AG08395 (cell line): ENCODE measurements around the gene GMDS.
A peak's percentile ranks its signal among the peaks of the same experiment; 100 is the strongest.
"Not testable (repeated sequence)": the region's sequence is repeated elsewhere in the genome, so short reads cannot be mapped to it uniquely, and the experiment has no call there.

Experiments used
- DNase-seq: peaks from one replicate; pipeline ENCODE4 v3.0.0; 2012; ENCODE audit warnings: mixed read lengths, low spot score

The GMDS gene

DNA sequence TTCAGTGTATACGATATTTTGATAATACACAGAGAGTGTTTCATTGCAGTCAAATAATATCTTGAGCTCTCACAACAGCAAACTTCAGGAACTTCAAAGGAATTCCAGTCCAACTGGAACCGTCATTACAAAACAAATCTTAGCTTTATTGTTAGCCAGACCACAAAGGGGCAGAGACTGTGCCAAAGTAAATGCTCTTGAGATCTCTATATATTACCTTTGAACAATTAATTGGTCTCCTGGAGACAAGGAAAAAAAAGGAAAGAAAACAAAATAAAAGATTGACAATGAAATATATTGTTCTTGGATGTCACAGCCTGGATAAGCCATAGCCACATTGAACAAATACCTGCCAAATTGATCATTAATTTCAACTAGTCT is 565.7 kb downstream of the GMDS start:
- no peak for DNase-seq

DNA sequence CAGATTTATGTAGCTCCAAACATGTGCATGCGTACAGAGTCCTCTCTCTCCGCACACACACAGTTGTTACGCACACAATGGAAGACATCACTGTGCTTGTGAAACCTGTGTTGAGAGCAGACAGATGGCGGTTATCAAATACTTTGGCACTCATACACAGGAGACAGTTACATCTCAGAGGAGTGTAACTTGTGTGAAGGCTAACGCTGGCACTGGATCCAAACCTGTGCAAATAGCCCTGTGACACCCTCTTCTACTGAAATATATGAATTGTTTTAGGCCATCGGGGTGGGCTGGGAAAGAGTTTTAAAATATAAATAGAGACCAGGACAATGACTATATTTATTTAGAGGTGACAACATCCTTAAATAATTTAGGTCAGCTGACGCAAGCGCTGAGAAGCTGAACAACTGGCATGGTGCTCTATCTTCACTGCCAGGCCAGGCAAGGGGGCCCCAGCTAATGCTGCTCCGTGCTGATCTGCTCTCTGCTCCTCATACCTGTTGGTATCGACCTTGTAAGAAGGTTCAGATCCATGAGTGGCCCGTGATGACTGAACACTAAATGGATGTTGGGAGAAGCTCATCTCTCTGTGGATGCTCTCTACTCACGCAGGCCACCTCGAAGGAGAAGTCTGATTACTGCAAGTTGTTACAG is 566.2 kb downstream of the GMDS start:
- no peak for DNase-seq

DNA sequence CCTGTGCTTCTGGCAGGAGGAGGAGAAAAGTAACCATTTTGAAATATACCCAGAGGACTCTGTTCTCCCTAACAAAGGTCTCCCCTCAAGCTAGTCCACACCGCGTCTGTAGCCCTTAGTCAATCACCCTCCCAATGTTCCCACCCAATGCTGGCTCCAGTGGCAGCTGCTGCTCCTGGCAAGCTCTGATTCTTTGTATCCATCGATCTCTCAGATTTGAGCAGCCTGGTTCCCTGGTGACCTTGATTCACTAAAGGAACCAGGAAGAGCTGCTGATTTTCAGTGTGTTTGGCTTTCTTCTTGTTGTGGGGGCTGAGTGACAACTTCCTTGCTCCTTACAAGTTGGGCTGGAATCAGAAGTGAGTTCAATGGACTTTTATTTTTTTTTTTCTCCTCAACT is 567.2 kb downstream of the GMDS start:
- no peak for DNase-seq

DNA sequence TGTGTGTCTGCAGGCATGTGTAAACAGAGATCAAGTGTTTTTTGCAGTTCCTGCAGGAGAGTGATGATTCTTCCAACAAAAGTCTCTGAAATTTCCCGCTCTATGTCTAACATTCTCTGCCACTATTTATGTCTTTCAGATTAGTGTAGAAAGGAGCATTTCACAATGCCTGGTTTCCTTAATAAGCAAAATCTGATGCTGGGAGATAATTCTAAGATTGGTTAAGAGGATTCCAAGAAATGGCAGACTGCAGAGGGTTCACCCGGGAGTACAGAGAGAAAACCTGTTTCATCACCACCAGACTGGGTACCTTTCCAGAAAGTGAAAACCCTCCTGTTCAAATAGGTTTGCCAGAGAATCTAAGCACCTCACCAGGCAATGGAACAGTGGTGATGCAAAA is 573.0 kb downstream of the GMDS start:
- no peak for DNase-seq

DNA sequence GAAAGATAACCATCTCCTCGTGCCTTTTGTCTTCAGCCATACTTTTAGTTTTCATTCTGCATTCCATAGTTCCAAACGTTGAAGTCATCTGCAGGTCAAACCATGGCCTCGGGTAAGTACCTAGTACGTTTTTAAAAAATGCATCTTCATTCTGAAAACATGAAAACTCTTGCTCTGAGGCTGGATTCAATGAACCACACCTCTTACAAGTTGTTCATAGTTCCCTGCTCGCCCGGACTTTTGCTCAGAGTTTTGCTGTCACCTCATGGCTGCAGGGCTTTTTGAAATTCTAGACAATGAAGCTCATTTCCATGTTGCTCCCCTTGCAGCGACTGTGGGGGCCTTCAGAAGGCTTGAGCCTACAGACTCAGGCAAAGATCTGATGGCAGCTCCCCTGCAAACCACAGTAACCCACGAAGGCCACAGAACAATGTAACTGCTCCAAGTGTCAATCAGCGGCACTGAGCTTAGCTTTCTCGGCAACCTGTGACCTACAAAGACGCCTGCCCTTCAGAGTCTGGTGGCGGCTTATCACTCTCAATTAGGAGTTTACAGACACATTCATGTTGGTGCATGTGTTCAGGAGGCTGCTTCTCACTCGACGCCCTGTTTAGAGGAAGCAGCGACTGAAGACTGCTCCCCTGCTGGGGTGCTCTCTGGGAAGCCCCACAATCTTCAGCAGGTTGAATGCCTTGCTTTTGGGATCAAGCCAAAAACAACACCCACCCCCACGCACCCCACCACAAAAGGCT is 574.5 kb downstream of the GMDS start:
- no peak for DNase-seq

DNA sequence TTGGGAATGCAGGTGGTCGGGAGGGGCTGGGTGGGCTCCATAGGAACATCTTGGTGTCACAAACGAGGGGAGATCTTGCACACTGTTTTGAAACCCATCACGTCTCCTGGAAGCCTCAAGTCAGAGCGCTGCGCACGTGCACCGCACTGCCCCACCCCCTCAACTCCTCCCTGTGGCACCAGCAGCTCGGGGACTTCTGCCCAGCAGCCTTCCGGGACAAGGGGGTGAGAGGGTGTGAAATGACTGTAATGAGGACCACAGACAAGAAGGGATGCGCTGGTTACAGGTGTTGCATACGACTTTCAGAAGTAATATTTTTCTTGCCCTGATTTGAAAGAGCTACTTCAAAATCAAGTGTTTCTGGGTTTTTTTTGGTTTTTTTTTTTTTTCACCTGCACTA is 575.4 kb downstream of the GMDS start:
- no peak for DNase-seq

DNA sequence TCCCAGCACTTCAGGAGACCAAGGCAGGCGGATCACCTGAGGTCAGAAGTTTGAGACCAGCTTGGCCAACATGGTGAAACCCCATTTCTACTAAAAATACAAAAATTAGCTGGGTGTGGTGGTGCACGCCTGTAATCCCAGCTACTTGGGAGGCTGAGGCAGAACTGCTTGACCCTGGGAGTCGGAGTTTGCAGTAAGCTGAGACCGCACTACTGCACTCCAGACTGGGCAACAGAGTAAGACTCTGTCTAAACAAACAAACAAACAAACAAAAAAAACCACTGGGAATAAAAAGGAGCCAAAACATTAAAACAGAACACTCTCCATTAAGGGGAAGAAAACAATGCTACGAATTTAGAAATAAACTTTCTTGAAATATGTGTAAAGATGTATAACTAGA is 576.9 kb downstream of the GMDS start:
- not testable (repeated sequence) for DNase-seq

DNA sequence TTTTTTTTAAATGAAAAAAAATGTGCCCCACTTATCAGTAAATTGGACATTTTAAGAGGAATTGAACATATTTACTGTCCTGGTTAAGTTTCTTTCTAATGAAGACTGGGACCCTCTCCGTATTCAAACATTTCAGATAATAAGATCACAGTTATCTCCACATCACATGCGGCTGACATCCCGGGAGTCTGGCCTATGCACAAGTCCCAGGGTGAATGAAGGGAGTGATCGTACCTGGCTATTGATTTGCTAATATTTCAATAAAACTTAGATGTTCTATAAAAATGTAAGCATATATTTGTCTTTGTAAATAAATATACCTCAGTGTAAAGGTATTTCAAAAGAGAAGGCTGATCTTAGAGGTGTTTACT is 577.6 kb downstream of the GMDS start:
- DNase-seq = no peak

DNA sequence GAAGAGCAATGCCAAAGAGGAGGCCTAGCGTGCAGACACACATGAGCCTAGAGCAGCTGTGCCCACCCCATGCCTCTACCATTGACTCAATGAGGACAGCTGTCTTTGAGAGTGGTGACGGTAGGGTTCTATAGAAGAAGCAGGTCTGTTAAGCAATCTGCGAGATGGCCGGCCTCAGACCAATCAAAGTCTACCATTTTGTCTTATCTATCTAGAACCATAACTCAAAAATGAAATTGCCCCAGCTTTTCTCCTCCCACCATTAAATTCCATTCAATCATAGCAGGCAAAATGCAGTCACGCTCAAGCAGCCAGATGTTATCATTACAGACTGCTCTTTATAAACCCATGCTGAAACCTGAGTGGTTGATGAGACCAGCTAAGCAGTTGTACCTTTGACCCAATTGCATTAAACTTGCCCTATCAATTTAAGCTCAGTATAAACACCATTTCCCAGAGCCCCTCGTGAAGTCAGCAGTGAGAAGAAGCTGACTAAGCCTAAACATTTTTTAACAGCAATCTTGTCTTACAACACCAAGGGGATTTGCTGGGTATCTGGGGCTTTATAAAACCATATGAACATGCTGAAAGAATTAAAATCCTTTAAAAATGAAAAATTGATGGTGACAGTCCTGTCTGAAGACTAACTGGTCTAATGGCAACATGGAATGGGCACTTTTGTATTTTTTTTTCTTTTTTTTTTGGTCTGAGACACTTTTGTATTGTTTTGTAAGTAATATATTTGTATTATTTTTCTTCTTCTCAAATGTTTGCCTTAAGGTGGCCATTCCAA is 578.2 kb downstream of the GMDS start:
- DNase-seq = no peak

DNA sequence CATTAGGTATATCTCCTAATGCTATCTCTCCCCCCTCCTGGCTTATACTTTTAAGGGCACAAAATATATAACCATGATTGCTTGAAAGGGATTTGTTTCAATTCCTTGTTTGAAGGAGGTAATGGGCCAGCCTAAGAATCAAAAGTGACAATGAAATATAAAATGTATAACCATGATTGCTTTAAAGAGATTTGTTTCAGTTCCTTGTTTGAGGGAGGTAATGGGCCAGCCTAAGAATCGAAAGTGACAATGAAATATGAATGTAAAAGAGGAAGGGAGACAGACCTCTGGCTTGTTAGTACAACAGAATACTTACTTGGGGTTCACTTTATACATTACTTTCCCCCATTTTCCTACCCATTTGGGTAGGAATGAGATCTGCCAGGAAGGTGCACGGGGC is 580.2 kb downstream of the GMDS start:
- no peak for DNase-seq

DNA sequence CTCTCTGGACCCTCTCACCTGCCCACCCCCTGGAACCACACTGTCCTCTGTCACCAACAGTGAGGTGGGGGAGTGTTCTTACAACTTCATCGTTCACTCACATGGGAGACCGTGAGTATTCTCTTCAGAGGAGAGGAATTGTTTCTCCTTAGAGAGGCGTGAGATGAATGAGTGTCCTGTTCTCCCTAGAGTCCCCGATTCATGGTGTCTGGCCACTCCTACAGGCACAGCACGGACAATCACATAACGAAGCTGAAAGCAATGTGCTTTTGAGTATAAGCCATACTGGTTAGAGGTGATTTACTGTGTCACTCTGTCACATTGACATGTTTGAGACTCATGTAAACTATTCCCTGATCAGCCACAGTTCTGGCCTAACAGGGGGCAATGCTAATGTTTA is 581.1 kb downstream of the GMDS start:
- DNase-seq = no peak

DNA sequence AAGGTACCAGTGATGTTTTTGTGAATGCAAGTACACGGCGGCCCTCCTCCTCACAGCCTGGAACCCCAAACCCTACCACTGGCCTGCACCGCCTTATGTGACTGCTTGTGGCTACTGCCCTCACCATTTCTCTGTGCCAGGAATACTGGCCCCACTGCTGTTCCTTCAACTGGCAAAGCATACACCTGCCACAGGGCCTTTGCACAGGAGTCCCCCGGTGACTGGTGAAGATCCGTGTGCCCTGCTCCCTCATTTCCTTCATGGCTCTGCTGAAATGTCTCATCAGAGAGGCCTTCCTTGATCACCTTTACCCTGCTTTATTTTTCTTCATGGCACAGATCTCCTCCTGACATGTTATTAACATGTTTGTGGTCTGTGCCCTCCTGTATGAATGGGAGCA is 581.9 kb downstream of the GMDS start:
- DNase-seq = no peak

DNA sequence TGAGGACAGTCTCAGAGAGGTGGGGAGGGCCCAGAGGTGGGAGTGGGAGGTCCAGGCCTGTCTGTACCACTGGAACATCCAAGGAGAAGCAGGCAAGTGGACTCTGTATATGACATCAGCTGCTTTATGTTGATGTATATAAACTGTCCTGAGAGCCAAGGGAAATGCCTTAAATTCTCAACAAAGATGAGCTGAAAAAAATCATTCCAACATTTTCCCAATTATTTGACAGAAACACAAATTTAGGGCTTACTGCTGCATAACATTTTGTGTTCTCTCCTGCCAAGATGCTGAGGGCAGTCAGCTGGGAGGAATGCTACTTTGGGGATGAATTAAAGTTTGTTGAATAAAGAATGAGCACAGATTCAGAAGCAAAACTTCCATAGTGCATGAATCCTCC is 582.9 kb downstream of the GMDS start:
- DNase-seq = peak; percentile 62

DNA sequence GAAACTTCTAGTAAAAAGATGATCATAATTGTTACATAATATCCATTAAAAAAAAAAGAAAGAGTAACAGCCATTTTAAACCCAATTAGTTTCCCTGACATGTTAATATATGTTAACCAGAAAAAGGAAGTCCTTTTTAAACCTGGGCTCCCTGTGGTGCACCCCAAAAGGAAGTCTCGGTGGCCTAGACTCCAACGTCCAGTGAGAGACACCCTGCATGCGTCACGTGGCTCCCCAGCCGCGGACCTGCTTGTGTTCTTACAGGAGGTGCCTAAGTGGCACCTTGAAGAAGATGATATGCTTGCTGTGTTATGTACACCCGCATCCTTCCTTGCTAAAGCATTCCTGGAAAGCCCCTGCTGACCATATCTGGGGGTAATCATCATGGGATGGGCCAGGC is 585.6 kb downstream of the GMDS start:
- DNase-seq = no peak

DNA sequence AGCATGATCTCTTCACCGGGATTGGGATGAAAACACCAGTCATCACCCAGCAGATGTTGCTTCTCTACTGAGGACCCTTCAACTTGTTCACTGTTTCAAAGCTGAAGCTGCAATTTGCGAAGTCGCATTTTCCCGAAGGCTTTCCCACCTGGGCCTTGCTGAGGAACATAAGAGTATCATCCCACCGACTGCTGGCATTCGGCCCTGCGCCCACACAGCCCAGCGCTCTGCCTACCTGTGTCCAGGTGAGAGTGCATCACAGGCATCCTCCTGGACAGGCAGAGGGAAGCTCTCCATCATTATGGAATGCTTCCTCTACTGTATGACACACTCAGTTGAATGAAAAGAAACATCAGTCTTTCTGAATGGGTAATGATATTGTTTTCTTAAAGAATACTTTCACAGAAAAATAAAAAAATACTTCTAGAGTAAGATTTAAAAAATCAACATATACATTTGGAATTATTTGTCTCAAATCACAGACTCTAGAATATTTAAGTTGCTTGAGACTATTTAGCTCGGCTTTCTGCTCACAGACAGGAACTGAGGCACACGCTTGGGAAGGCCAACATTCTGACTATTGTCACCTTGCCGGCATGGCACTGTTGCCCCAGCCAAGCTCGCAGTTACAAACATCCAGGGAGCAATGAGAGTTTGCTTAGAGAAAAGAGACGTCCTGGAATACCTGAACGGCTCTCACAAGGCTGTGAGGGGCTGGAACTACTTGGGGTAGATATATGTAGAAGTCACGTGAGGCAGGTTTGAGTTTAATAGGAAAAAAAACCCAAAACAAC is 587.0 kb downstream of the GMDS start:
- DNase-seq = no peak

DNA sequence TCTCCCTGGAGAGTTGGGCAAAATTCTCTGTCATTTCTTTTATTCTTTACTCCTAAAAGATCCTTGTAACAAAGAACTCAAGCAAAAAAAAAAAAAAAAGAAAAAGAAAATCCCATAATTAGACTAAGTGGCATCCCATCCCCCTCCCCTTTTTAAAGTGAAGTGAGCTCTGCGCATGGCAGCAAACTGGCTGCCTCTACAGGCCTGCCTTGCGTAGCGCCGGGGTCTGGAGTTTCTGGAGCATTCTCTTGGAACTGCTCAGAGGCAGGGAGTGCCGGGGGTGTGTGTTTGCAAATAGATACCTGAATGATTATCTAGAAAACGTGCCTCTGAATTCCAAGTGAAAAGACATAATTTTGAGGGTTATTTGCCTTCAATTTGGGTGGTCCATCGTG is 587.6 kb downstream of the GMDS start:
- DNase-seq = no peak

DNA sequence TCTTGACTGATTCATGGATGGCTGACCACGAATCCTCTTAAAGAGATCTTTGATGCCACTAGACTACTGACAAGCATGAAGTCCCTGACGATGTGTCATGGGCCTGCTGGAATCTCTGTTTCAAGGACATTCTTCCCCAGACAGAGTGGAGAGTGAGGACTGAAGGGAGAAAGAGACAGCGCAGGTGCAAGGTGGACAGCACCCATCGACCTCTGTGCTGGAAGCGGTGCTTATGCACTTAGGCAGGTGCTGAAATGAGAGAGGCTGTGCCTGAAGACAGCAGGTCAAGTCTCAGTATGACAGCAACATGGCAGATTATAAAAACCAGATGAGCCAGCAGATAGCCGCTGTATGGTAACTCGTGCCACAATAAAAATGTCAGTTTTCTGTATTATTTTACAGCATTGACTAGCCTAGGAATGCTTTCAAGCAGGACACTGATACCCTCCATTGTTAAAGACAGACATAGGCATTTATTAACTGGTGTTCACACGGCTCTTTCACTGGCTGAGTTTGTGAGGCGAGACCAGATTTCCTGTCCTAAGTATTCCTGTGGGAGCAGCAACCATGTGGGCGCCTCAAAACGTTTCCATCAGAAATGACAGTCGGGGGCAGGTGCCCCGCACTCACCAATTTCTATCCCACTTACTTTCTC is 588.2 kb downstream of the GMDS start:
- DNase-seq = no peak

DNA sequence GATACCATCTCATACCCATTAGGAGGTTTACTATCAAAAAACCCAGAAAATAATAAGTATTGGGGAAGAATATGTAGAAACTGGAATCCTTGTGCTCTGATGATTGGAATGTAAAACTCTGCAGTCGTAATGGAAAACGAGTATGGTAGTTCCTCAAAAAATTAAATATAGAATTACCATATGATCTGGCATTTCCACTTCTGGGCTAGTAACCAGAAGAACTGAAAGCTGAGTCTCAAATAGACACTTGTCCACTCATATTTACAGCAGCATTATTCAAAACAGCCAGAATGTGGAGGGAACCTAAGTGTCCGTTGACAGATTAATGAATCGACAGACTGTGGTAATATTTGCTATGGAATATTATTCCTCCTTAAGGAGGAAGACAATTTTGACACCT is 591.4 kb downstream of the GMDS start:
- DNase-seq = no peak

DNA sequence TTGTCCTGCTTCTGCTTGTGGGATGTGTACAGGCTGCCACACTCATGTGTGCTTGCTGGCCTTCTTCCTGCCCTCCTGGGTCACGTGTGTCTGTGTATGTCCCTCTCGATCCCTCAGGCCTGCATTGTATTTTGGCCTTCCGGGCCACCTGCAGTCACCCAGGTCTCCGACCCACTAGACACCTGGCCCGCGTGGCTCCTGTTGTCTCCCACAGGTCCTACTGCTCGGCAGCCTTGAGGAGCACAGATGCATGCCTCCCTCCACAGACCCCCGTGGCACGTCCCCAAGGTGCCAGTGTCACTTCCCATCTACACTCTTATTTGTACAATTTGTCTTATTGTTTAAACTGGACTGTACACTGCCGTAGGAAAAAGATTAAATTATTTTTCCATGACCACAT is 592.6 kb downstream of the GMDS start:
- DNase-seq = no peak

DNA sequence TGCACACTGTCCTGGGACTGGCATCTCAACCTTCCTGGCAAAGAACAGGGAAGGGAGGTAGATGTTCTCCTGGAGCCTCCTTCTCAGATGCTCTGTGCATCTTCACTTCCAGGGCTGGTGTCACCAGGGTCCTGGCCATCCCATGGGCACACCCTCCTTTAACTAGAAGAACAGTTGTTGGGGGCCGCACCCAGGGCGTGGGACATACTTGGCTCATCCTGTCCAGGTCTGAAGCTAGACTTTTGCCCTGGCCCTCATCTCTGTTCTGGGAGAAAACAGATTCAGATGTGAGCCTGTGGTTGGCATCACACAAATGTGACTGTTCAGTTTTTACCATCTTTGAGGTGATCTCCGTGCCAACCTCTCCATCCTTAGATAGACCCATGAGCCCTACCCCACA is 594.0 kb downstream of the GMDS start:
- DNase-seq = no peak

DNA sequence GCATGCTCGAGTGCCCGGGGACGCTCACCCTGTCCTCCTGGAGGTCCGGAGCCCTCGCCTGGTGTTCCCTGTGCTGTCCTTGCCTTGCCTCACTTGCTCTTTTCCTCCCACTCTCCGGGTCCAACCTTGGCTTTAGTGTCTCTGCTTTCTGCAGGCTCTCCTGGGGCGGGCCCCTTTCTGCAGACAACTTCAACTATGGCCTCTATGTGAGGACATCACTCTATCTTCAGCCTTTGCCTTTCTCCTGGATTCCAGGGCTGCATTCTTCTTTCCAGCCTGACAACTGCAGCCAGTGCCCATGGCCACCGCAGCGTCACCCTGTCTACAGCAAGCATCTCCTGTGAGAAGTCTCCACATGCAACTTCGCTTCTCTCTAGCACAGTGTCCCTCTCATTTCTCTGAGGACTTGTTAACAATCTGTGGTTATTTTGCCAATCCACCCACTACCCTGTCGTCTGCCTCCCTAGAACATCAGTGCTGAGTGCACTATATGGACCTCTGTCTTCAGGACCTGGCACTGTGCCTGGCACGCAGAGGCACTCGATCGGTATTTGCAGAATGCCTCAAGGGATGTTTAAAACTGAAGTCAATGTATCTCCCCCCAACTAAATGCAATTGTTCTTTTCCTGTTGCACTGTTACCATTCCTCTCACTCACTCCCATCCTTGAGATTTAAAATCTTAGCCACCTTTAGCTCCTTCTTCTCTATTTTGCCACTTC is 599.8 kb downstream of the GMDS start:
- DNase-seq = no peak
